ENCODE results near the gene MXRA8. TPM values are rescaled to one million over a fixed set of nuclear protein-coding genes. Genes with fewer than 3 reads are reported as not detected.
"Not testable (repeated sequence)": the region's sequence is repeated elsewhere in the genome, so short reads cannot be mapped to it uniquely, and the experiment has no call there.

The MXRA8 gene, protein sequence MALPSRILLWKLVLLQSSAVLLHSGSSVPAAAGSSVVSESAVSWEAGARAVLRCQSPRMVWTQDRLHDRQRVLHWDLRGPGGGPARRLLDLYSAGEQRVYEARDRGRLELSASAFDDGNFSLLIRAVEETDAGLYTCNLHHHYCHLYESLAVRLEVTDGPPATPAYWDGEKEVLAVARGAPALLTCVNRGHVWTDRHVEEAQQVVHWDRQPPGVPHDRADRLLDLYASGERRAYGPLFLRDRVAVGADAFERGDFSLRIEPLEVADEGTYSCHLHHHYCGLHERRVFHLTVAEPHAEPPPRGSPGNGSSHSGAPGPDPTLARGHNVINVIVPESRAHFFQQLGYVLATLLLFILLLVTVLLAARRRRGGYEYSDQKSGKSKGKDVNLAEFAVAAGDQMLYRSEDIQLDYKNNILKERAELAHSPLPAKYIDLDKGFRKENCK
- polyA plus RNA-seq (ENCODE audit: insufficient read length in 4 of 4): 100 to 1,000 TPM; 164 to 219 (median 209) TPM

DNA sequence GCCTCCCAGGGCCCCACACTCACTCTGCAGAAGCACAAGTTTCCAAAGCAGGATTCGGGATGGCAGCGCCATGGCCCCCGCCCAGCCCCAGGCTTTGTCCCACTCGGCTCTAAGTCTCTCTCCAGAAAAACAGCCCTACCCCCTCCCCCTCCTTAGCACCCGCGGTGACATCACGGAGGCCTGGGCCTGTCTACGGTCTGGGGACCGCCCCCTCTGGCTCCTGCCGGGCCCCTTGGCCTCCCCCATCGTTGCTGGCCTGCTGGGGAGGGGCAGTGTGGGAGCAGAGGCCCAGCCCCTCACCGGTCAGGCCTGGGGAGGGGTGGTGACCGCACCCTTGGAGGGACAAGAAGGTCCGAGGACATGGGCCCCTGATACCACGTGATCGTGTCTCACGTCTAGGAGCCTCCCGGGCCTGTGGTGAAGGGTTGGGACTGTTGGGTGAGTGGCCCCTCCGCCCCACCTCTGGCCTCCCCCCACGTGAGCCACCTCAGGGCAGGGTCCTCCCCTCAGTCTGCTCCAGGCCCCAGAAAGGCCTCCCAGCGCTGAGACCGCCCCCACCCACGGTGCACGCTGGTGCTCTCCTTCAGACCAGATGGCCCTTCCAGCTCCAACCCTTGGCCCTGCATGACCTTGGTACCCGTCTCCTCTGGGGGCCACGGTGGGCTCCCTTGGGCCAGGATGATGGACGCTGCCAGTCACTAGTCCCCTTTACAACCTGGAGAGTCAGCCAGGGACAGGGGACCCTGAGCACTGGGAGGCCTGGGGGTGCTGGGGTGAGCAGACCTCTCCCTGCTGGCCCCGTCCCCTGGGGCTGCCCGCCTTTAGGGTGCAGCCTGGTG, at the start of gene MXRA8:
TSS of gene MXRA8 (minus strand) at position 123 of the 839 bp plus-strand sequence. CDS start at position 72, 51 bp downstream.
- DNase-seq (ENCODE audit: low read depth in 4 of 4, low spot score in 2 of 4): no peak

DNA sequence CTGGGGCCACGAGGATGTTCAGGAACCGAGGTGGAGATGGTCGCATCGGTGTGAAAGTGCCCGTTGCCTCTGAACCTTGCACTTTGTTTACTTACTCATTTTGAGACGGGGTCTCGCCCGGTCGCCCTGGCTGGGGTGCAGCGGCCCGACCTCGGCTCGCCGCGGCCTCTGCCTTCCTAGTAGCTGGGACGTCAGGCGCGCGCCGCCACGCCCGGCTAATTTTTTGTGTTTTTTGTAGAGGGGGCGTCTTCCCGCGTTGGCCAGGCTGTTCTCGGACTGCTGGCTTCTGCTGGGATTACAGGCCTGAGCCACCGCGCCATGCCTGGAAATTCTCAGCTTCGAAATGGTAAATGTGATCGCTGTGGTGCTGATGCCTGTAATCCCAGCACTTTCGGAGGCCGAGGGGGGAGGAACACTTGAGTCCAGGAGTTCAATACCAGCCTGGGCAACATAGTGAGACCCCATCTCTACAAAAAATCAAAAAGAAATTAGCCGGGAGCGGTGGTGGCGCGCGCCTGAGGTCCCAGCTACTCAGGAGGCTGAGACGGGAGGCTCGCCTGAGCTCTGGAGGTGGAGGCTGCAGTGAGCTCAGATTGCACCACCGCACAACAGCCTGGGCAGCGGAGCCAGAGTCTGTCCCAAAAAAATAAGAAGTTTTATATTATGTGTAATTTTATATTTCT, 49.4 kb upstream of the MXRA8 start:
- DNase-seq (ENCODE audit: low read depth in 4 of 4, low spot score in 2 of 4): no peak

DNA sequence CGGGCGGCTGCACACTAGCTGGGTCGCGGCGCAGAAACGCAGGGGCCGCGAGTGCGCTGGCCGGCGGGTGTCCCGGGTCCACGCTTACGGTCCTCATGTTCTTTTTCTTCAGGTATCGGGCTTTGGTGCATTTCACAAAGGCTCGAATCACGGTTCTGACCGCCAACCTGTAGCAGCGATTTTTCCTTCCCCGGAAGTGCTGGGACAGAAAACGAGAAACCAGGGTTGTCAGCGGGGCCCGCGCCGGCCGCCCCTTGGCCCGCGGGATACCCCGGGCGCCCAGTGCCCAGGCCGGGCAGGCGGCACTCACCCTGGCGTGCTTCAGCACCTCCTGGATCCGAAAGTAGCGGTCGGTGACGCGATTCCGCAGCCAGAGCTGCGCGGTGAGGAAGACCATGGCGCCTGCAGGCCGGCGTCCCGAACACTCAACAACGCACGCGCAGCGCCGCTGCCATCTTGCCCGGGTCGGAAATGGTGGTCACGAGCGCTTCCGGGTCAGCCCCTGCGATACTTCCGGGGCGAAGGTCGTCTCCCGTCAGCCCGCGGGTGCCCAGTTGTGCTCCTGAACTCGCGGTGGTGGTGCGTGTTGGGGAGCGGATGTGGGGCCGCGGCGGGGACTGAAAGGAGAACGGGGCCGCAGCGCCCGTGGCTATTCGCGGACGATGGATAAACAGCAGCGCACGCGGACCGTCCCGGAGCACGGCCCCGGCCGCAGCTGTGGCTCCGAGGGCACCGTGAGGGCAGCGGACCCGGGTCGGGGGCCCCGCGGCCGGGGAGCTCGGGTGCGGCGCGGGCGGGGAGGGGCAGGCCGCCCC, 48.7 kb upstream of the MXRA8 start, which contains the start of gene MRPL20:
TSS of gene MRPL20 (minus strand) at position 473 of the 815 bp plus-strand sequence. CDS start at position 397, 76 bp downstream.
- DNase-seq (ENCODE audit: low read depth in 4 of 4, low spot score in 2 of 4): peak; percentile 73 to 94 (median 85)

DNA sequence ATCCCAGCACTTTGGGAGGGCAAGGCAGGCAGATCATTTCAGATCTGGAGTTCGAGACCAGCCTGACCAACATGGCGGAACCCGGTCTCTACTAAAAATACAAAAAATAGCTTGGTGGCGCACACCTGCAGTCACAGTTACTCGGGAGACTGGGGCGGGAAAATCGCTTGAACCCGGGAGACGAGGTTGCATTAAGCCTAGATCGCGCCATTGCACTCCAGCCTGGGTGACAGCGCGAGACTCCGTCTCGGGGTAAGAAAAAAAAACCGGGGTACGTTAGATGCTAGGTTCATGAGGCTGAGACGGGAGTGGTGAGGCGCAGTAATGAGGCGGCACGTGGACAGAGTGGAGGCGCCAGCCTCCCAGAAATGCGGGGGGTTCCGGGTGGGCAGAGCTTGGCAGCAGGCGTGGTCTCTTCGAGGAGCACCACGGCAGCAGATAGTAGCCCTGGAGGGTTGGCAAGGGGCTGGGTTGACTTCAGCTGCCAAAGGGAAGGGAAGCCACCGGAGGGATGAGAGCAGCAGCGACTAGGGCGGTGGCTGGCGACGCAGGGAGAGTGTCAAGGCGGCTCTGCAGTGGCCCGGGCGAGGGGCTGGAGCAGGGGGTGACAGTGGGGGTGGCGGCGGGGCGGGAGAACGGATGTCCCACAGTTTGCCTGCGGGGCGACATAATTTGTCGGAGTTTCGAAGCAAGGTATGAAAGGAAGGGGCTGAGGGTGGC, 47.9 kb upstream of the MXRA8 start:
- no peak for DNase-seq (ENCODE audit: low read depth in 4 of 4, low spot score in 2 of 4)

DNA sequence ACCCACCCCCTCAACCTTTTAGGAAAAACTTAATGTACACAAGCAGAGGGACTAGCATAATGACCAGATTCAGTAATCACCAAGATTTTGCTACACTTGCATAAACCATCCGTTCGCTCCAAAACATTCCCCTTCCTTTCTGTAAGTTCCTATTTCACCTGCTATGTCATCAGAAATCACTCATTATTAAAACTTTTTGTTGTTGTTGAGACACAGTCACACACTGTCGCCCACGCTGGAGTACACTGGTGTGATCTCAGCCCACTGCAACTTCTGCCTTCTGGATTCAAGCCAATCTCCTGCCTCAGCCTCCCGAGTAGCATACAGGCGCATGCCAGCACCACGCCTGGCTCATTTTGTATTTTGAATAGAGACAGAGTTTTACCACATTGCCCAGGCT, 45.3 kb upstream of the MXRA8 start:
- no peak for DNase-seq (ENCODE audit: low read depth in 4 of 4, low spot score in 2 of 4)

DNA sequence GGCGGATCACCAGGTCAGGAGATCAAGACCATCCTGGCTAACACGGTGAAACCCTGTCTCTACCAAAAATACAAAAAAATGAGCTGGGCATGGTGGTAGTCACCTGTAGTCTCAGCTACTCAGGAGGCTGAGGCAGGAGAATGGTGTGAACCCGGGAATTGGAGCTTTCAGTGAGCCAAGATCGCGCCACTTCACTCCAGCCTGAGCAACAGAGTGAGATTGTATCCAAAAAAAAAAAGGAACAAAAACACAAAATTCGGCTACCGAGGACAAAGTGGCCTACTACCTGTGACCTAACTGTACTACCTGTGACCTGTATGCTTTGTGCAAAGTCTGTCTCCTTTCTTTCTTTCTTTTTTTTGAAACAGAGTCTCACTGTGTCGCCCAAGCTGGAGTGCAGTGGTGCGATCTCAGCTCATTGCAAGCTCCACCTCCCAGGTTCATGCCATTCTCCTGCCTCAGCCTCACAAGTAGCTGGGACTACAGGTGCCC, 44.6 kb upstream of the MXRA8 start:
- not testable (repeated sequence) for DNase-seq (ENCODE audit: low read depth in 4 of 4, low spot score in 2 of 4)

DNA sequence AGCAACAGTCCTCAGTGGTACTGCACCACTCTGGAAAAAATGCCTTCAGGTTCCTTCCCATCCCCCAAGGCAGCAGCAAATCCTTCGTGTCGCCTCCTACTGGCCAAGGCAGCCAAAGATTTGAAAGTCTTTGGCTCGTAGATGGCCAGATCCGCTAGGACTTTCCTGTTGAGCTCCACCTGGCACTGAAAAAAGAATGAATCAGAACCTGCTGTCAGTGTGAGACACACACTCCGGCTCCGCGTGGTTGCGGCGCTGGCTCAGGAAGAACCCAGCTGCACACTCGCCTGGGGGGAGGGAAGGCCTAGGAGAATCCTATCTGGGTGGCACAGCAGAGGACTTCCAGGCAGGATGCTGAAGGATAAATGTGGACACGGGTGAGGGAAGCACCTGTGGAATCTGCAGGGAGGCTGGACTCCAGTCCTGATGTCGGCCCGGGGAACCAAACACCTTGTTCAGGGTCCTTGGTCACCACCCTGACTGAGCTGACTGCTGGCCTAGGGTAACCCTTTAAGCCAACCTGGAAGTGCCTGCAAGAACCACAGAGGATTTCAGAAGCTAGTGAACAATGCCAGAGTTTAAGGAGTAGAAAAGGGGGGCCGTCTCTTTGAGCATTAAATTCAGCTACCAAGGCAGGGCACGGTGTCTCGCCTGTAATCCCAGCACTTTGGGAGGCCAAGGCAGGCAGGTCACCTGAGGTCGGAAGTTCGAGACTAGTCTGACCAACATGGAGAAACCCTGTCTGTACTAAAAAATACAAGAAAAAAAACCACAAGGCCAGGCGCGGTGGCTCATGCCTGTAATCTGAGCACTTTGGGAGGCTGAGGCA, 43.9 kb upstream of the MXRA8 start:
- no peak for DNase-seq (ENCODE audit: low read depth in 4 of 4, low spot score in 2 of 4)

DNA sequence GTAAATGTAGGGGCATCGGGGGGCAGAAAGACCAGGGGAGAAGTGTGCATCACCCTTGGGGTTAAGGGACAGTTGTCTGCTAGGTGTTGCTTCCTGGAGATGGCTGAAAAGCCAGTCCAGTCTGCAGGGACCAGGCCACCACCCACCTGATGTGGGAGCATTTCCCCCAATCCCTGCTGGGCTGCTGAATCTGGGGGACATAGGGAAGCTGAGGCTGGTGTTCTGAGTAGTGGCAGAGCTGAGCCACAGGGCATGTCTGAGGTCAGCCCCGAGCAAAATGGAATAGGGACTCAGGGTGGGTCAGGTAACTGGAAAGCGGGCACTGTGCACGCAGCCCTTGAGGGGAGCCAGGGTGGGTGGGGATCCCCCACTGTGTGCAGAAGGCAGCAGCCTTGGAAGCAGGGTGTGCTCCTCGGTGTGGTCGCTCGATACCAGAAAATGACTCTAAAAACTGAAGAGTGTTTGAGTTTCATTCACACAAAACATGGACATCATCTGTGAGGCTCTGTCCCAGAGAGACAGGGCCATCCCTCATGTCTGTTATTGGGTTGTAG, 43.2 kb upstream of the MXRA8 start:
- no peak for DNase-seq (ENCODE audit: low read depth in 4 of 4, low spot score in 2 of 4)

DNA sequence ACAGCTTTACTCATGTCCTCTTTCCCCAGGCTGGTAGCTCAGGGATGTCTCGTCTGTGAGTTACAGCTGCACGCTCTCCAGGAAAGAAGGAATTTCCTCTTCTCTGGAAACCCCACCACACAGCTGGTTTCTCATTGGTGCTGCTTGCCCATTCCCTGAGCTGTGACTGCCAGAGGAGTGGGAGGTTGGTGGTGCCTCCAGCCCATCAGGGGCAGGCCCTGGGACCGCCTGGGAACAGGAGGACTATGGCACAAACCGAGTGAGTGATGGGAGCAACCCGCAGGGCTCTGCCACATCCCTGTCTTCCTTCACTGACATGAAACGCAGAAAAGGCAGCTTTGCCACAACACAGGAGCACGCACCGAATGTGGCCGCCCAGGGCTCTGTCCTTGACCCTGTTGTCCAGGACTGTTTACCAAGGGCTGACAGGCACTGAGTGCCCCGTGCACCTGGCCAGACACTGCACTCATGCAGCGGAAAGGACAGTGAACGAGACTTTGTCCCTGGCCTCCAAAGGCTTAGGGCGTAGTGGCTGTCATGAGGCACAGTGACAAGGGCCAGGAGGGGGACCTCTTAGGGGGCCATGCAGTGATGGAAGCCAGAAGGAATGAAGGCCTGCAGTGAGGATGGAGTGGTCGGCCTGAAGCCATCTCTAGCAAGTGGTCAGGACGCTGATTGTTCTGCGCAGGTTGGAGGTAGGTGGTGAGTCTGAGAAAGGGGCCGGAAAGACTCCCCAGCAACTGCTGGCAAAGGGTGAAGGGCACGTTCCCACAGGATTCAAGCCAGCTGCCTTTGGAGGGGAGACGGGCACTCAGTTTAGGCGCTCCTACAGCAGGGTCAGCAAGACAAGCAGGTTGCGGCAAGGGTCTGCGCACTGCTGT, 42.5 kb upstream of the MXRA8 start:
- DNase-seq (ENCODE audit: low read depth in 4 of 4, low spot score in 2 of 4): no peak

DNA sequence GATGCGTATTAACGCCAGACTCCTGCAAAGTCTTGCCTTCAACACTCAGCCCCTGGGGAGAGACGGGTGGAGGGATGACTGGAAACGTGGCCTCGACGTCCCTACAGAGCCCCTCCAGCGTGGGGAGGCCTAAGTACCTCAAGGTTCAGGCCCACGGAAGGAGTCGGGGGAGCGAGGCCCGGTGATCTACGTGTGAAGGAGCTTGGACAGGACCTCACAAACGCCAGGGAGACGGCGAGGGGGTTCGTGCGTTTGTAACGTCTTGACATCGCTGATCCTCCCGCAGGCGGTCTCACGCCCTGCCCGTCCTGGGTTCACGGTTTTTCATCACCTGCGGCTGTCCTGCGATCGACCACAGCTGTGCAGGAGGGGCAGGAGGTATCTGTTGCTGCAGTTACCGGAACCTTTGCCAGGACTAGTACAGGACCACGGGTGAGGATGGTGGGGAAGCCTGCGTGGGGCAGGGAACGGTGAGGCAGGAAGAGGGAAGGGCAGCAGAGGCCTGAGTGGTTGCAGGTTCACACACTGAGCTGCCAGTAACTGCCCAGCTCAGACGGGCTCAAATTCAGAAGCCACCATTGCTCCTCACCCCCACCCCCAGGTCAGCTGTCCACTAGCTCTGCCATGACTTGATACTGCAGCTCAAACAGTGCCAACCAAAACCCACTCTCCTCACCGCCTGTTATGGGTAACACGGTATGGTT, 41.7 kb upstream of the MXRA8 start:
- no peak for DNase-seq (ENCODE audit: low read depth in 4 of 4, low spot score in 2 of 4)

DNA sequence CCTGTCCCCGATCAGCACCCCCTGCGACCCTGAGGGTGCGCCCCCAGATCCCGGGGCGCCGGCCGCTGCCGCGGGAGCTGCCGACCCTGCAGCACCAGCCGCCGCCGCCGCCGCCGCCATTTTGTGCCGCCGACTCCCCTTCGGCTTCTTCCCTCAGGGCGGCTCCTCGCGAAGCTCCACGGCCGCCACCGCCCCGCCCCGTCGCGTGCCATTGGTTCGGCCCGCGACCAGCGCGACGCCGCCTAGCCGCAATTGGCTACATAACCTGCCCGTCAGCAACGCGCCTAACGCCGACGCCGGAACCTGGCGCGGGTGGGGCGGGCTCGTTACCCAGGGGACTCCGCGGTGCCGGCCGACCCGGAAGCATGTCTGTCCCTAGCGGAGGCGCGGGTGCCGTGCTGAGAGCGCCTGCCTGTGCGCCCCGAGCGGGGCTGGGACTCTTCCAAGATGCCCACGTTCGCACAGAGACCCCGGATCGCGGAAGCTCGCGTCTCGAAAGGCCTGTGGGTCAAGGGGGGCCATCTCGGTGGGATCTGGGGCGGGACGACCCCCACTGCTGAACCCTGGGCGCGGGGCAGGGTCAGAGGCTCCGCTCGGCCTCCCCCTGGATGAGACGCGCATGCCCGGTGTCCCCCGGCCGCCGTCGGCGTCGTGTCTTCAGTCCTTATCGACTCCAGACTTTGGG, 41.0 kb upstream of the MXRA8 start, which contains the start of gene CCNL2:
TSS of gene CCNL2 (minus strand) at position 149 of the 685 bp plus-strand sequence. CDS start at position 120, 29 bp downstream.
- DNase-seq (ENCODE audit: low read depth in 4 of 4, low spot score in 2 of 4): peak; percentile 86 to 96 (median 94)

DNA sequence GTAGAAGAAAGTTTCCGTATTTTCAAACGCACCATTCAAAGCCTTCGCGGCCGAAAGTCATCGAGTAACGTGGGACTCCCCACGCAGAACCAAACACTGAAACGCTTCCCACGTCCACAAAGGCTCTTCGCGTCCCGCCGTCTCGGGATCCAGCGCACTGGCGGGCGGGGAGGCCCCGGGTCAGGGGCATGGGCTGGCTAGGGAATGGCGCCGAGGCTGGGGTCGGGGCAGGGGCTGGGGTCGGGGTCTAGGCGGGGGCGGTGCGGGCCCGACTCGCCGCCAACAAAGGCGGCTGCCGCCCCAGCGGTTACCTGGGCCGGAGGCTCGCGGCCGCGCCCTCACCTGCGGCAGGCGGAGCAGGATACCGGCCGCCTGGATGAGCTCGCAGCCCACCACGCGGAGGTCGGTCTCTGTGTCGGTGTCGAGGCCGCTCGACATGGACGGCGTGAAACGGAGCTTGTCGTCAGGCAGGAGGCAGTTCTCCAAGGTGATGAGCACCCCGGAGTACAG, 40.4 kb upstream of the MXRA8 start:
- DNase-seq (ENCODE audit: low read depth in 4 of 4, low spot score in 2 of 4): no peak

DNA sequence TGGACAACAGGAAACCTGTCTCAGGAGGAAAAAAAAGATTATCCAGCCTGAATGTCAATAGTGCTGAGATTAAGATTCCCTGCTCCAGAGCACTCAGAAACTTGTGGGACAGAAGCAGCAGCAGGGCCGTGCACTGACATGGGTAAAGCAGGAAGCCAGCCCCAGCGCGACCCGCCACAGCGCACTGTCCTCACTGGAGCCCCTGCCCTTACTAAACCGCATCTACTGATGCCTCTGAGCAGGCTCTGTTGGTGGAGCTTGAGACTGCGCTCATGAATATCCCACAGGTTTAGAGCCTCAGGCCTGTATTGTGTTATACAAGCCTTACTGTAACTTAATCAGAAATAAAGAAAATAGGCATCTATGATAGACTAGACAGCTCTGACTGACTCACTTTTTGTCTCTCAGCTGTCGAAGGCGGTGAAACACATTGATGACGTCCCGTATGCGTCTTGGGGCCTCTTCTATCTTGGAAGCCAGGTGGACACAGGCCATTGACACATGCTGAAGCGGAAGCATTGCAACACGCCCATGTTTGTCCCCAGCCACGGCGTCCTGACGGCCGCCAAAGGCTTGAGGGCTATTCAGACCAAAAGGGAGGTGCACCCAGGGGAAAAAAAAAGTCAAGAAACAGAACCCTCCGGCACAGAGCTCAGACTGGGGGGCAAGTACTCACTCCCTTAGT, 39.6 kb upstream of the MXRA8 start:
- DNase-seq (ENCODE audit: low read depth in 4 of 4, low spot score in 2 of 4): no peak

DNA sequence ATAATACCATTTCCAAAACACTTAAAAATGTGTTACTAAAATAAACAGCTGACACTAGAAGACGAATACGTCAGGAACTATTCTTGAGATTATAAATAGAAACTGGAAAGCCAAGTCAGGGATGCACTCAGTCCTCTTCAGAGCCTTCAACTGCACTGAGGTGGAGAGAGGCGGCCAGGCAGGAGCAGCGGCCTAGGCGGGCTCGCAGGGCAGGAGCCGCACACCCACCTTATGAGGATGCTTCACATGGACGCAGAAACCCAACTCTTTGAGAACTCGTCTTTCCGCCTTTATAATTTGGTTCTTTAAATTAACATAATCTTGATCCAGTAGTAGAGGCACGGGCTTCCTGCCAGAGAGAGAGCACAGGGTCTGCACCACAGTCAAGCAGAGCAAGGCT, 36.8 kb upstream of the MXRA8 start:
- no peak for DNase-seq (ENCODE audit: low read depth in 4 of 4, low spot score in 2 of 4)

DNA sequence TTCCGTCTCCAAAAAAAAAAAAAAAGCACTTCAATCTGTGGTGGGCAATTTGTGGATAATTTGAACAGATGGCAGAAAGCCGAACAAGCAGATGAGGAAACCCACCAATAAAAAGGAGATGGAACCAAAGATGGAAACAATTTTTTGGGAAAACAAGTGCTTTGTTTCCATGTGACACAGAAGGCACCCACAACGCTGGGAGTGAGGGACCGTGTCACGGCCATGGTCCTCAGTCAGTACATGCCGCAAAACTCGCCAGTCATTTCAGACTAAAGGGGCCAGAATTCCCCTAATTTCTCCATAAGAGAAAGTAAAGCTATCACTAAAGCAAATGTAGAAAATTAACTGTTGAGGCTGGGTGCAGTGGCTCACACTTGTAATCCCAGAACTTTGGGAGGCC, 35.8 kb upstream of the MXRA8 start:
- no peak for DNase-seq (ENCODE audit: low read depth in 4 of 4, low spot score in 2 of 4)
